ENCODE data around the gene MALAT1. TPM values are rescaled to one million over a fixed set of nuclear protein-coding genes. Genes with fewer than 3 reads are reported as not detected.
"Not testable (repeated sequence)": the region's sequence is repeated elsewhere in the genome, so short reads cannot be mapped to it uniquely, and the experiment has no call there.

The MALAT1 gene
- total RNA-seq, 1 experiment from 2014 or later = 6,000 TPM

DNA sequence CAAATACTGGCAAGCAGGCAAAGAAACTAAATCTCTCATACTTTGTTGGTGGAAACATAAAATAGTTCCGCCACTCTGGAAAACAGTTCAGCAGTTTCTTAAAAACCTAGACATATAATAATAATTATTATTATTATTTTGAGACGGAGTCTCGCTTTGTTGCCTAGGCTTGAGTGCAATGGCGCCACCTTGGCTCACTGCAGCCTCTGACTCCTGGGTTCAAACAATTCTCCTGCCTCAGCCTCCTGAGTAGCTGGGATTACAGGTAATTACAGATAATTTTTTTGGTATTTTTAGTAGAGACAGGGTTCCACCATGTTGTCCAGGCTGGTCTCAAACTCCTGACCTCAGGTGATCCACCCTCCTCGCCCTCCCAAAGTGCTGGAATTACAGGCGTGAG lies 31.5 kb upstream of the MALAT1 start:
- BruUV-seq (replicated peaks); H3K4me2 ChIP-seq (ENCODE audit: low read length); H3K27me3 ChIP-seq (ENCODE audit: insufficient read depth, low read length); ATAC-seq; H3K9me3 ChIP-seq (ENCODE audit: control insufficient read depth in 1 of 2, insufficient read depth in 1 of 2, low read depth in 1 of 2, low read length in 2 of 2); H2AFZ ChIP-seq (ENCODE audit: low read depth, low read length, poor library complexity, severe bottlenecking); H3K79me2 ChIP-seq (ENCODE audit: insufficient read depth, low read length); H3K9me2 ChIP-seq (ENCODE audit: insufficient read depth); H3K36me3 ChIP-seq (ENCODE audit: control insufficient read depth in 1 of 2, insufficient read depth in 2 of 2, low read length in 2 of 2); H3K4me3 ChIP-seq (replicated peaks in 1 of 2; ENCODE audit: low read depth in 1 of 2, low read length in 2 of 2); DNase-seq (ENCODE audit: low read depth, low spot score); RAD21 ChIA-PET (ENCODE audit: low non-redundant PET in 1 of 2, low total read pairs in 2 of 2, uncharacterized antibody in 2 of 2, unreplicated experiment in 2 of 2); H3K9ac ChIP-seq (ENCODE audit: low read length); H4K20me1 ChIP-seq (ENCODE audit: insufficient read depth); H3K27ac ChIP-seq (ENCODE audit: low read depth, low read length); intact Hi-C loops (cut with micrococcal nuclease): not testable (repeated sequence)
- TF ChIP-seq, protein P1, sequence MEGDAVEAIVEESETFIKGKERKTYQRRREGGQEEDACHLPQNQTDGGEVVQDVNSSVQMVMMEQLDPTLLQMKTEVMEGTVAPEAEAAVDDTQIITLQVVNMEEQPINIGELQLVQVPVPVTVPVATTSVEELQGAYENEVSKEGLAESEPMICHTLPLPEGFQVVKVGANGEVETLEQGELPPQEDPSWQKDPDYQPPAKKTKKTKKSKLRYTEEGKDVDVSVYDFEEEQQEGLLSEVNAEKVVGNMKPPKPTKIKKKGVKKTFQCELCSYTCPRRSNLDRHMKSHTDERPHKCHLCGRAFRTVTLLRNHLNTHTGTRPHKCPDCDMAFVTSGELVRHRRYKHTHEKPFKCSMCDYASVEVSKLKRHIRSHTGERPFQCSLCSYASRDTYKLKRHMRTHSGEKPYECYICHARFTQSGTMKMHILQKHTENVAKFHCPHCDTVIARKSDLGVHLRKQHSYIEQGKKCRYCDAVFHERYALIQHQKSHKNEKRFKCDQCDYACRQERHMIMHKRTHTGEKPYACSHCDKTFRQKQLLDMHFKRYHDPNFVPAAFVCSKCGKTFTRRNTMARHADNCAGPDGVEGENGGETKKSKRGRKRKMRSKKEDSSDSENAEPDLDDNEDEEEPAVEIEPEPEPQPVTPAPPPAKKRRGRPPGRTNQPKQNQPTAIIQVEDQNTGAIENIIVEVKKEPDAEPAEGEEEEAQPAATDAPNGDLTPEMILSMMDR (IDR thresholded peaks at IDR 0.05 in 2 of 3, conservative IDR thresholded peaks at IDR 0.05 in 1 of 3; ENCODE audit: borderline replicate concordance in 1 of 3, insufficient read depth in 1 of 3, low read depth in 2 of 3, low read length in 2 of 3) = peak in 2 of 3 experiments; percentile 15 to 34; a peak in 2 of 6 replicates
- ChIA-PET POLR2A (interaction anchor here (3.2 to 15.6 kb wide), 2 partner anchors 31 to 44 kb away, joined by 13 to 1499 read pairs; partner anchors contain the start of genes MALAT1 and NEAT1), CTCF (interaction anchor here (1.1 to 3.3 kb wide), 4 partner anchors 9 to 51 kb away, joined by 4 to 34 read pairs (median 12); no protein-coding TSS in a partner anchor)
- H3K4me1 ChIP-seq (ENCODE audit: control insufficient read depth in 1 of 2, insufficient read depth in 2 of 2, low read length in 2 of 2) = peaks cover 31 to 40% of the 10 kb centered on the region in 2 experiments

DNA sequence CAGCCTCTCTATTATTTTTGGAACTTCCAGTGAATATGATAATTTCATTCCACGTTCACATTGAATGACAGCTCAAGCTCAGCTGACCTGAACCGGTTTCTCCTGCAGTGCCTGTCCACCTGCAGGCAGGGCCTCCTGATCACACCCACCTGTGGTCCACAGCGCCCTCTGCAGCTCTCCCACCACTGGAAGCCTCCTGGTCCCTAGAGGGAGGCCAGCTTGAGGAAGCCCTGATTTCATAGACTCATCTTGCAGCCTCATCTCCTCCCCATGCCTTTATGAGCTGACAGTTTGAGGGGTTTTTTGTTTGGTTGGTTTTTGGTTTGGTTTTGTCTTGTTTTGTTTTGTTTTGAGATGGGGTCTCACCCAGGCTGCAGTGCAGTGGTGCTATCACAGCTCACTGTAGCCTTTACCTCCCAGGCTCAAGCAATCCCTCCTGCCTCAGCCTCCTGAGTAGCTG lies 29.9 kb upstream of the MALAT1 start:
- H3K4me1 ChIP-seq (ENCODE audit: control insufficient read depth in 1 of 2, insufficient read depth in 2 of 2, low read length in 2 of 2) = peaks cover 47 to 56% of the 10 kb centered on the region in 2 experiments
- ChIA-PET POLR2A (interaction anchor here (0.7 to 15.6 kb wide), 10 partner anchors 9 to 53 kb away, joined by 3 to 1499 read pairs (median 6); partner anchors contain the start of genes MALAT1 and NEAT1), RAD21 (ENCODE audit: low non-redundant PET in 1 of 2, low total read pairs in 2 of 2, uncharacterized antibody in 2 of 2, unreplicated experiment in 2 of 2) (interaction anchor here (0.9 to 1.8 kb wide), 9 partner anchors 23 to 102 kb away, joined by 3 to 14 read pairs (median 3); no protein-coding TSS in a partner anchor), CTCF (interaction anchor here (0.6 to 3.3 kb wide), 25 partner anchors 9 to 87 kb away, joined by 3 to 34 read pairs (median 5); partner anchors contain the start of genes MALAT1 and SCYL1)
- H3K9ac ChIP-seq (ENCODE audit: low read length) = no peak overlapping the region
- H3K27ac ChIP-seq (ENCODE audit: low read depth, low read length) = peak overlapping the region; percentile 37; the same call in 1 of the 2 replicates
- no peaks in the 10 kb centered on the region for H3K27me3 ChIP-seq (ENCODE audit: insufficient read depth, low read length)
- H3K36me3 ChIP-seq (ENCODE audit: control insufficient read depth in 1 of 2, insufficient read depth in 2 of 2, low read length in 2 of 2) = no peaks in the 10 kb centered on the region
- H3K4me3 ChIP-seq (replicated peaks in 1 of 2; ENCODE audit: low read depth in 1 of 2, low read length in 2 of 2) = no peak overlapping the region
- no peaks in the 10 kb centered on the region for H3K9me3 ChIP-seq (ENCODE audit: control insufficient read depth in 1 of 2, insufficient read depth in 1 of 2, low read depth in 1 of 2, low read length in 2 of 2)
- BruUV-seq (replicated peaks) = no TSS peak
- no peaks in the 10 kb centered on the region for H4K20me1 ChIP-seq (ENCODE audit: insufficient read depth)
- DNase-seq (ENCODE audit: low read depth, low spot score) = peak; percentile 81
- ATAC-seq = peak; percentile 71
- intact Hi-C loops (cut with micrococcal nuclease) = loop anchor here (1.0 to 2.0 kb wide), 3 partner anchors 53 to 103 kb away; partner anchors contain the start of gene SLC25A45
- H3K9me2 ChIP-seq (ENCODE audit: insufficient read depth) = no peaks in the 10 kb centered on the region
- H3K79me2 ChIP-seq (ENCODE audit: insufficient read depth, low read length) = peaks cover 16% of the 10 kb centered on the region
- H2AFZ ChIP-seq (ENCODE audit: low read depth, low read length, poor library complexity, severe bottlenecking) = no peak overlapping the region
- no peak overlapping the region; the same call in 1 of the 2 replicates for H3K4me2 ChIP-seq (ENCODE audit: low read length)
- TF ChIP-seq CBX3 (IDR thresholded peaks at IDR 0.05; ENCODE audit: low read depth) (no peak), EZH2phosphoT487 (IDR thresholded peaks at IDR 0.05; ENCODE audit: borderline replicate concordance) (no peak), YY1 (IDR thresholded peaks at IDR 0.05; ENCODE audit: extremely low read depth, insufficient replicate concordance, low read depth, low read length) (peak; percentile 45), FOSL1 (IDR thresholded peaks at IDR 0.05; ENCODE audit: low read depth) (no peak), ZNF274 (IDR thresholded peaks at IDR 0.05; ENCODE audit: low read depth, low read length) (no peak), SIN3A (IDR thresholded peaks at IDR 0.05; ENCODE audit: low read depth) (no peak), POLR2AphosphoS5 (IDR thresholded peaks at IDR 0.05; ENCODE audit: low read depth, low read length) (peak; percentile 60), RAD21 (IDR thresholded peaks at IDR 0.05; ENCODE audit: low read depth) (no peak), TCF7L2 (IDR thresholded peaks at IDR 0.05; ENCODE audit: borderline replicate concordance, extremely low read depth, insufficient read depth, insufficient read length) (no peak)
- TF ChIP-seq, protein P1 (IDR thresholded peaks at IDR 0.05 in 2 of 3, conservative IDR thresholded peaks at IDR 0.05 in 1 of 3; ENCODE audit: borderline replicate concordance in 1 of 3, insufficient read depth in 1 of 3, low read depth in 2 of 3, low read length in 2 of 3) = peak in 2 of 3 experiments; percentile 92 to 95; a peak in 4 of 6 replicates

Measured in HCT116 (cell line).